ENCODE measurements around the gene STARD5.

Gene STARD5

GRCh38 chr15:81271761-81272644, 51.9 kb downstream of the STARD5 start:
- DNase-seq, result no peak

DNA sequence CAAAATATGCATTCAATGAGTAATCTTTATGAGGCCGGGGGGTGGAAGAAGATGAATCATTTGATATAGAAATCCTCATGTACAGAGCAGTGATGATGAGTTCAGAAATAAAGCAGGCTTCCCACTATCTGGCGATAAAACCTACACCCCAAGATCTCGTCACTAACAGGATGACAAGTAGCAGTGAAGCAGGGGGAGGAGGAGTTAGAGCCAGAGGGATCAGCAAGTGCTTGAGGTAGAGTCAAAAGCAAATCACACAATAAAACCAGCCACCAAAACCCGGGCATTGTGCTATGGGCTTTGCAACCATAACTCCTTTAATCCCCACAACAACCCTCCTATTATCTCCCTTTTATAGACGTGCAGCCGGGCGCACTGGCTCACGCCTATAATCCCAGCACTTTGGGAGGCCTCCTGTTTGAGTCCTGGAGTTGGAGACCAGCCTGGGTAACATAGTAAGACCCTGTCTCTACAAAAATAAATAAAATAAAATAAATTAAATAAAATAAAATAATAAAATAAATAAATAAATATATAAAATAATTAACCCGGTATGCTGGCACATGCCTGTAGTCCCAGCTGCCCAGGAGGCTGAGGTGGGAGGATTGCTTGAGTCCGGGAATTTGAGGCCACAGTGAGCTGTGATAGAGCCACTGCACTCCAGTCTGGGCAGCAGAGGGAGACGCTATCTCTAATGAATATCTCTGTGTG, 53.0 kb downstream of the STARD5 start:
- no peak for DNase-seq

- DNase-seq, result no peak
Measured at GRCh38 chr15:81270188-81270587, 53.8 kb downstream of the STARD5 start.

DNA sequence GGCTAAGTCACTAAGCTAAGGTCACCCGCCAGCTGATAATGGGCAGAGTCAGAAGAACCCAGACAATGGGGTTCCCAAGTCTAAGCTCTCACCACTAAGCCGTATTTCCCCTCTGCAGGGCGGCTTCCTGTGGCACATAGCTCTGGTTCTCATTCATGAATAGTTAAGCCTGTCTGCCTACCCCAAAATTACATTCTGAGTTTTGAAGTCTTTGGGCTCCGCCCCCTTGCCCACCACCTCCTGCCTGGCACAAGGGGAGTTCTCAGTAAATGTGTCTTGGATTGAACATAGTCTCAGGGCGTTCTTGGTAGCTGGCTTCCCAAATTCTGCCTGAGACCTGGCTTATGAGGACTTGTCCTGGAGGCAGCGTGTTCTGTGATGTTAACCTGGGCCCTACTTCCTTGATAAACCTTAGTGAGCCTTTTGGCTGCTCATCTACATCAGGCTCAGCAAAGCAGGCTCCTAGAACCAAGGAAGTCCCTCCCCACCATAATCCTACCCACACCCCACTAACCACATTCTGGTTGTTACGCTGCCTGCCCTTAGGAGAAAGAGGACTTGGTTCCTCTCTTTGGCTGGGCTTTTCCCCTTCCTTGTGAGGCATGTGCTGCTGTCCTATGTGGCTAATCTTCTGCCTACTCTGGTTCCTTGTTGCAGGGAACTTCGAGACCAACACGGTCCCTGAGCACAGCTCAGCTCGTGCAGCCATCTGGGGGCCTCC, 54.9 kb downstream of the STARD5 start:
- DNase-seq, result no peak

GRCh38 chr15:81268340-81268739, 55.6 kb downstream of the STARD5 start:
- DNase-seq, result no peak

DNA sequence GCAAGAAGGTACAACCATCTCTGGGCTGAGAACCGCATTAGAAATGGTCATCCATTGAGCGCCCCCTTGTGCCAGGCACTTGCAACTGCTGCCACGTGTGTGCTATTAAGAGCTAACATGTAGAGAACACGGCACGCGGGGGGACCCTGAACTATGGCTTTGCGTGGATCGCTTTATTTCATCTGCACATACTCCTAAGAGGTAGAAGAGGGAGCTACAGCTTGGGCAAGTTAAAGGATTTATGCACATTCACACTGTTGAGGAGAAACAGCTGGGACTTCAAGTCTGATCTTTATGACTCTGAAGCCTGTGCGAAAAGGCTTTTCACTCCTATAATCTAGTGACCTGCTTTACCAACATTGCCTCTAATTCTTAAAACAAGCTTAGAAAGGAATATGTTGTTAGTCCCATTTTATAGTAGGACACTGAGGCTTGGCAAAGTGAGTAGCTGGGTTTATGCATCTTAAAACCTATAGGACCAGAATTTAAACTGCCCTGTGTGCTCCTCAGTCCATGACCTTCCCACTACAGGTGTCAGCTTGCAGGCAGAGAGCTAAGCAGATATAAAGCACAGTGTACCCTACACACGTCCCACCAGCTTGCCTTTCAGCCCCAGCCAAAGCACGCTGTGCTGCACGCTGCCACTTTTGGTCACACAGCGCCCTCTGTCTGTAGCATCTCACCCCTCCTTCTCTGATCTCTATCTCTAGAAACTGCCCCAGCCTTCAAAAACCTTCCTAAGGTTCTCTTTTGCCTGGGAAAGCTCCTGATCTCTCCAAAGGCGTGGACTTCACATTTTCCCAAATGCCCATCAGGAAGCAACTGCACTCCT, 57.8 kb downstream of the STARD5 start:
- peak; percentile 87 for DNase-seq

DNA sequence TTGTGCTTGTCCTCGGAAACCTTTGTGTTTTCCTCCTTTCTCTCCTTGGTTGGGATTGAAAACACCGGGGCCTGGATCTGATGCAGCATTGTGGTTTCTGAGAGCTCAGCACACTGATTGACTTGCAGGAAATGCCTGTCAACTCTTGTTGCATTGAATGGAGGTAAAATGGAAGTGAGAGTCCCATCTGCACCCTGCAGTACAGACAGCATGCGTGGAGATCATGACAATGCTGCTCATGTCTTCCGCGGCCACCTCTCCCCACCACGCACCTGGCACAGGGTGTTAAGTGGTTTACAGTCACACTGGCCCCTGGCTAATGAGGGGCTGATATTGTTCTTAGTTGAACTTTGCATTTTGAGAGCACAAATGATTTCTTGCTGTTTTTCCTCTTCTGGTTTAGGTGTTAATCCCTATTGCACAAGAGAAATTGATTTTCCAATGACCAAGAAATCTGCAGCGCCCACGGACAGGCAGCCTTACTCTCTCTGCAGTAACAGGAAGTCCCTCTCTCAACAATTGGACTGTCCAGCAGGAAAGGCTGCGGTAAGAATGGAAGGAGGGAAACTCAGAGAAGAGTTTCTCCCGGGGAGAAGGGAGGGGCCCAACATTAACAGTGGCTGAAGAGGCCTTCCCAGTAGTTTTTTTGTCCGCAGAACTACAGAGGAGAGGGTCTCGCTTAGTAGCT, 58.5 kb downstream of the STARD5 start:
- no peak for DNase-seq

GRCh38 chr15:81264072-81264857, 59.7 kb downstream of the STARD5 start:
- DNase-seq, result no peak

- DNase-seq, result no peak
Measured at GRCh38 chr15:81263477-81263876, 60.5 kb downstream of the STARD5 start.

GRCh38 chr15:81261172-81261811, 62.6 kb downstream of the STARD5 start:
- no peak for DNase-seq

GRCh38 chr15:81259760-81260298, 64.1 kb downstream of the STARD5 start:
- DNase-seq, result no peak

Measured in right hindlimb (tissue), 1 donor.